GM18873 (cell line): ENCODE results near the gene CDH13.

Experiments
- ATAC-seq: cut with Tn5 transposase; IDR thresholded peaks from one replicate; pipeline ENCODE4 v1.9.1; 2021; ENCODE audit warnings: mild to moderate bottlenecking, moderate library complexity, moderate number of reproducible peaks; ENCODE audit not compliant: unreplicated experiment, low FRiP score

The CDH13 gene

DNA sequence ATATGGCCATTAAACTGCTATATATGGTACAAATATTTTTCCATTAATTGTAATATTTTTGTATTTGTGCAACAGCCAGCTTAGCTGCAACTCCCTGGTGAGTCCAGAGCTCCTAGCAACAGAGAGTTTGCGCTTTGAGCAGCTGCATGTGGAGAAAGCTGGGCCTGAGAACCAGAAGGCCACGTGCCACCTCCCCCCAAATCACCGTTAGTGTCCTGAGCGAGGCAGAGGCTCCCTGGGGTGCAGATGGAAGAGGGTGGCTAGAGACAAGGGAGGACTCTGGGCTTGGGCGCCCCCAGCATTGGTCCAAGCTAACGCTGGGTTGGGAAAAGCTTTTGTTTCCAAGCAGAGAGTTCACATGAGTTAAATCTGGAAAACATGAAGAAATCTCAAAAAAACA lies 1222.7 kb downstream of the CDH13 start:
- no peak for ATAC-seq
